Esophagus muscularis mucosa (tissue), 4 donors: ENCODE measurements around the gene SHTN1.

ENCODE experiments used
- CTCF ChIP-seq, 3 experiments: fragments of 200-600 bp in 2 of 3; fragments of 450-650 bp in 1 of 3; sonication (generic) in 2 of 3; IDR thresholded peaks; one replicate each; pipeline ENCODE4 v1.5.1; 2017 to 2019; ENCODE audit warnings: antibody characterized with exemption in 3 of 3, mild to moderate bottlenecking in 2 of 3, moderate library complexity in 1 of 3
- EP300 ChIP-seq: sonication (generic); formaldehyde crosslinking; IDR thresholded peaks from one replicate; pipeline ENCODE4 v1.6.1; 2017; ENCODE audit warnings: antibody characterized with exemption
- POLR2AphosphoS5 ChIP-seq, 2 donors: sonication (generic); formaldehyde crosslinking; IDR thresholded peaks; one replicate each; pipeline ENCODE4 v1.6.1; 2017; ENCODE audit warnings: antibody characterized with exemption in 2 of 2

GRCh38 chr10:116889066-116889465, 115.9 kb downstream of the SHTN1 start:
- TF ChIP-seq CTCF (IDR thresholded peaks at IDR 0.05) (no peak), POLR2AphosphoS5 (IDR thresholded peaks at IDR 0.05) (no peak), EP300 (no peak)
